Left renal cortex interstitium (tissue), 4 donors: ENCODE data around the gene DTNB. TPM values are rescaled to one million over a fixed set of nuclear protein-coding genes. Genes with fewer than 3 reads are reported as not detected.

Experiments used
- DNase-seq, 4 donors: peaks; one replicate each; pipeline ENCODE4 v3.0.0-alpha.2; 2013; ENCODE audit warnings: low read depth in 4 of 4, low spot score in 2 of 4, missing footprints in 1 of 4
- polyA plus RNA-seq, 4 donors: library from polyadenylated mRNA; unstranded; fragments of 120-200 nt; gene quantifications; one replicate each; pipeline ENCODE4 v1.2.1, GENCODE V29; 2013; ENCODE audit not compliant: insufficient read length in 4 of 4

DTNB gene
- polyA plus RNA-seq, 4 donors, result 19.2 to 23.3 (median 21.5) TPM

DNA sequence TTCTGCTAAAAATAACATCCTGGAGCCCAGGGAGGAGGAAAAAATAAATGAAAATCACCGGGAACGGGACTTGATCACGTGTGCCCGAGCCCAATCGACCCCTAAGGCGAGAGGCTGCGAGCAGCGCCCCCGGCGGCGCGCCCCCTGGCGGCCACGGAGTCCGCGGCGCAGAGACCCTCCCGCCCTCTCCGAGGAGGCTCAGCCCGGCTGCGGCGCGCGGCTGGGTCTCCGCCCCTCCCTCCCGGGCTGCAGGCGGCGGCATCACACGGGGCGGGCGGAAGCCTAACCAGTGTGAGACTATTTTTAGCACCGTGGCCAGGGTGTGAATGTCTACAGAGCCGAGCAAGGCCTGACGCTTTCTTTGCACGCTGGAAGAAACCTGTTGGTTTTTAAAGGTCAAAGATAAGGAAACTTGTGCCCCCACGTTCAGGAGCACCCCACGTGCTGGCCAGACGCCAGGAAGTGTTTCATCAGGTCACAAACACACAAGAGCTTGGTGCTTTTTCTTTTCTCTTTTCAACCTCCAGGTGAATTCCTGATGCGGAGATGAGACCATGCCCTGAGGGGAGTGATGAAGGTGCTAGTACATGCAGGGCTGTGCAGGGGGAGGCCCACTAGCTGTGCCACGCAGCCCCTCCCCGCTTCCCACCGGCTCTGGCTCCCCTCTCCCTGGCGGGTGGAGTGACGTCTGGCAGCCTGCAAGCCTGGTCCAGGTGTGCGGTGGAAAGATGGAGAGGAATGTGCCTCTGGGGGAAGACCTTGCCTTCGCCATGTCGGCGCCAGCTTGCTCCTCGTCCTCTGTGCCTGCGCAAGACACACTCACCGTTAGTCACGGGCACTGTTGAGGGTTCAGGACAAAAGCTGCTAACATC is 296.4 kb downstream of the DTNB start:
- peak; percentile 64 to 80 (median 72) for DNase-seq

DNA sequence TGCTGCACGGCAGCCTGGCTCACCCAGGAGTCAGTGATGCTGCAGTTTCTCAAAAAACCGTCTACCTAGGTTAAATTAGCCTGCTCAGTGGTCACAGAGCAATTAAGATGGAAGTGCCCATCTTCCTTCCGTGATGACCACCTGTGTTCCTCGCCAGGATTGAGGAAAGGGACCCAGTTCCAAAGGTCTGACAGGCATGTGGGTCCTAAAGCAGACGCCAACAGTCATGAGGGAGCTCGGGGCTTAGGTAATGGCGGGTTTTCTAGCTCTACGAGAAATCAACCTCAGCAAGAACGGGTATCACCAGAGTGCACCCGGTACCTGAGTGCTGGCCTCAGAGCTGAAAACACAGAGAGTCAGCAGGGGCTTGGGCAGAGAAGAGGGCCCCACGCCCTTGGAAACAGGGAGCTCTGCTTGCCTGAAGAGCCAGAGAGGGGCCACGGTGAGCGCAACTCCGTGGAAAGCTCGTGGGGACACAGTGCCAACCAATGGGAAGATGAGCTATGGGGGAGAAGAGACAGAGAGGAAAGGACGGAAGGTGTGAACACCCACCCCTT is 297.3 kb downstream of the DTNB start:
- DNase-seq, result no peak

DNA sequence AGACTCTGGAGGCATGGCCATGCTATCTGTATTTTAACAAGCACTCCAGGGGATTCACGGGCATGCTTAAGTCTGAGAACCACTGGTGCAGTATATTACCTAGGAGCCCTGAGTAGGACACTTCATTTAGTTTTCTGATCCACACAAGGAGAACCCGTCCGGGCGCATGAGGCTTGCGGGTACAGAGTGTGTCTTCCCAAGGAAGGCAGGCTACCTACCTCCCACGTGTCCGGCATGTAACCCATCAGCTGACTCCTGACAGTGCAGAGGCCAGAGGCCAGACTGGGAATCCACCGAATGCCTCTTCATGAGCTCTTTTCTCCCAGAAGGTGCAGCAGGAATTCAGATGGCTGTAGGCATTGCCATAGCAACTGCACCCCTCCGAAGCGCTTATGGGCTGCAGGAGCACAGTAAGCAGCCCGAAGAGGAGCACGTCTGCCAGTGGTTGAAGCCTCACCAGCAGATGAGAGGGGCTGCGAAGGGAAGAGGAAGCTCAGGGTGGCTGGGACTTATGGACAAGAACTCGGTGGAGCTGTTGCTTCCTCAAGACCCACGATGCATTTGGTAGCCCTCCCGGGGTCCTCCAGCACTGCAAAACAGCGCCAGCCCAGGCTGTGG is 297.9 kb downstream of the DTNB start:
- DNase-seq, result no peak

DNA sequence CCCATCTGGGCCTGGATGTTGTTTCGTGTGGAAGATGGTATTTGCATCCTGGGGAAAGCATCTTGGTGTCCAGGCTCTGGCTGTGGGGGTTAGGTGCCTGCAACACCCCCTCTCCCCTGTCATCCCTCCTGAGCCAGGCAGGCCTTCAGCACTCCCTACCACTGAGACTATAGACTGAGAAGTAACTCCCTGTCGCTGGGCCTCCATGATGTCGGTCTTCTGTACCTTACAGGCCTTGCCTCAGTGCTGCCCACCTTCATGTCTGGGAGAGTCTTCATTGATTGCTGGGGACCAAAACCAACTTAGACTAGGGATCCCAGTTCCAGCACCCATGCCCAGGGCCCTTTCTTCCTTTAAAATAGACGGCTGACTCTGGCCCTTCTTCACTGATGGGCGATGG is 298.6 kb downstream of the DTNB start:
- DNase-seq, result no peak

- no peak for DNase-seq
Measured at GRCh38 chr2:25374411-25374810, 299.0 kb downstream of the DTNB start.

DNA sequence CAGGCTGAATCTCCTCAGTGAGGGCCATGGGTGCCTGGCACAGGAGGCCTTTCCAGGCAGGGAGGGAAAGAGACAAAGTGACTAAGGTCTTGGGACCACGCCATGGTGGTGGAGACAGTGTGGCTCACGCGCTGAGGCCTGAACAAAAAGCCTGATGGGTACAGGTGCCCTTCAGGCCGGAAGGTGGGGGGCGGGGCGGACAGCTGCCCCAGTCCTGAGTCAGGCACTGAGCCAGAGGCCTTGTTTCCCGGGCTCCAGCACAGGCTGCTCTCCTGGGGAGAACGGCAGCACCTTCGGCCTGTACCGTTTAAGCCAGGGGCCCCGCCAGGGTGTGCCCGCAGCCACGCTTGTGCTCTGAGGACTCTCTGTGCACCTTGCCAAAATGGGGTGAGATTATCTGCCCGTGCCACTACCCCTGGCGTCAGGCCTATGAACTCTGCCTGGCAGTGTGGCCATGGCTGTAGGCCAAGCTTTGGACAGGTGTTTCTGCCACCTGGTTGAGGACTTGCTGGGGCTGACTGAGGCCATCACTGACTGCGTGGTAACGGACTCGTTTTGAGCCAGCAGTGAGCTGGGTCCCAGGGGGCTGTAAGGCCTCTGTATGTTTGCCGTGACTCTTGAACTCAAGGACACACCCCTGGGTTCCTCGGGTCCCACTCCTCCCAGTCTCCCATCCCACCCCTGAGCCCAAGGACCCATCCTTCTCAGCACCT is 300.0 kb downstream of the DTNB start:
- DNase-seq, result no peak

- no peak for DNase-seq
Measured at GRCh38 chr2:25372405-25373268, 300.7 kb downstream of the DTNB start.

GRCh38 chr2:25371253-25372241 is 301.8 kb downstream of the DTNB start:
- DNase-seq, result no peak

GRCh38 chr2:25369876-25370275 is 303.5 kb downstream of the DTNB start:
- no peak for DNase-seq

GRCh38 chr2:25369439-25369838 is 303.9 kb downstream of the DTNB start:
- DNase-seq, result no peak

DNA sequence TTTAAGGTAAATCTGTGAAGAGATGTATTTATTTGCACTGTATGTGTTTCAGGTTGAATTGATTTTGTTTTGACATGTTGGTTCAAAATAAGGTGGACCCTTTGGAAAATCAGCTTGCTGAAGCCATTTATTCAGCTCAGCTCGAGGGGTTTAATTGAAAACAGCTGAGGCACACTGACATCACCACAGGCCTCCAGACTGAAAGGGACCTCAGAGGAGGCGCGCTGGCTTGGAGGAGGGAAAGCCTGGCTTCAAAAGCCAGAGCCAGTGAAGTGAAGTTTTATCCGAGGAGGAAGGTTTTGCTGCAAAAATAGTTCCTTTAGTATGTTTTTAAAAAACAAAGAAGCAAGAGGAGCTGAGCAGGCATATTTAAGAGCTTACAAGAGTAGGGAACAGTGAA is 304.7 kb downstream of the DTNB start:
- no peak for DNase-seq

DNA sequence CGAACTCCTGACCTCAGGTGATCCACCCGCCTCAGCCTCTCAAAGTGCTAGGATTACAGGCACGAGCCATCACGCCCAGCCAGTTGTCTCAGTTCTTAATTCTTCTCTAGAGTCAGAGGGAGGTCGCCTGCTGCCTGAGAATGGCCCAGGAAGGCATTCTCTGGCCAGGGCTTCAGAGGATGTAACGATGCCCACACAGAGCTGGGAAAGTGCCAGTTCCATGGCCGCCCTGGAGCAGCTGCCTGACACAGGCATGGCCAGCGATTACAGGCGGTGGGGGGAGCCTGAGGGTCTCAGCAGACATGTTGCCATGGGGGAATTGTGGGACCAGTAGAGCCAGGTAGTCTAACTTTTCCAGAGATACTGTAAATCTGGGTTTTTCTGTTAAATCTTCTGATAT is 306.1 kb downstream of the DTNB start:
- DNase-seq, result no peak

- DNase-seq, result no peak
Measured at GRCh38 chr2:25366629-25367028, 306.7 kb downstream of the DTNB start.

GRCh38 chr2:25365241-25365640 is 308.1 kb downstream of the DTNB start:
- no peak for DNase-seq

DNA sequence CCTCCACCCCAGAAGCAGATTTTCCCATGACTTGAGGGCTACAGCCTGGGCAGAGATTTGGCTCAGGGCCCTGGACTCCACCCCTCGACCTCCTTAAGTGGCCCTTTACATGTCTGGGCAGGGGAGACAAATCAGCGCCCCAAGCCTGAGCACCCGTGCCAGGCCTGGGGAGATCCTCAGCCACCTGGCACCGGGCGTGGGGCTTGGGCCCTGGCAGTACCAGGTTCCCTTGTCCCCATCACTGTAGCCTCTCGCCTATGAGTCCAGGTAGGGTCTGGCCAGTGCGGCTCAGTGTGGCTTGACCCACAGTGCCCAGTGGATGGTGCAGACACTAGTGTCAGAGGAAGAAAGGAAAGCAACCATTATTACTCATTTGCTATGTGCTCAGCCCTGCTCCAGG is 309.6 kb downstream of the DTNB start:
- DNase-seq, result no peak

DNA sequence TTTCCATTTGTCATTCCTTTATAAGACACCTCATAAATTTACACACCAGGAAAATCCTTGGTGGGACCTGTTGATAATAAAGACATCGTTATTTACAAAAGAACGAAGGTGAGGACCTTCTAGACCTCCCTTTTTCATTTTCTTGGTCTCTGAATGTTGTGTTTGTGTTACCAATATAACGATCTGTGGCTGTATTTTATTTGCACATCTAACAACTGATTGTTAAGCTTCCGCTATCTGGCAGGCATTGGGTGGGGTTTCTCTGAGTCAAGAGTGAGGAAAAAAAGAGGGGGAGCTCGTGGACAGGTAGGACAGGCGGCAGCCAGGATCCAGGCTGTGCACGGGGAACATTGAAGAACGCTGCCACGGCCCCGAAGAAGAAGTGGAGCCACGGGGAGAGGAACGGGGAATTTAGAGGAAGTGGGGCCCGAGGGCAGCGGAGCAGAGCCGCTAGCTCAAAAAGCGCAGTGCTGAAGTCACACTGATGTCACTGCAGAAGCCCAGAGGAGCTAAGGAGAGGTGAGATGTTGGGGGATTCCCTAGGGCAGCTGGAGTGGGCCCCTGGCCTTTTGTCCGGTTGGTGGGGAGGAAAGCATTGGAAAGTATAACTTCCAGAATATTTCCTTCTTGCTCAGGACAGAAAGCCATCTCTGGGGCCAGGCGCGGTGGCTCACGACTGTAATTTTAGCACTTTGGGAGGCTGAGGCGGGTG is 310.8 kb downstream of the DTNB start:
- DNase-seq, result no peak

- peak; percentile 88 to 92 (median 89) for DNase-seq
Measured at GRCh38 chr2:25362049-25362433, 311.3 kb downstream of the DTNB start.

DNA sequence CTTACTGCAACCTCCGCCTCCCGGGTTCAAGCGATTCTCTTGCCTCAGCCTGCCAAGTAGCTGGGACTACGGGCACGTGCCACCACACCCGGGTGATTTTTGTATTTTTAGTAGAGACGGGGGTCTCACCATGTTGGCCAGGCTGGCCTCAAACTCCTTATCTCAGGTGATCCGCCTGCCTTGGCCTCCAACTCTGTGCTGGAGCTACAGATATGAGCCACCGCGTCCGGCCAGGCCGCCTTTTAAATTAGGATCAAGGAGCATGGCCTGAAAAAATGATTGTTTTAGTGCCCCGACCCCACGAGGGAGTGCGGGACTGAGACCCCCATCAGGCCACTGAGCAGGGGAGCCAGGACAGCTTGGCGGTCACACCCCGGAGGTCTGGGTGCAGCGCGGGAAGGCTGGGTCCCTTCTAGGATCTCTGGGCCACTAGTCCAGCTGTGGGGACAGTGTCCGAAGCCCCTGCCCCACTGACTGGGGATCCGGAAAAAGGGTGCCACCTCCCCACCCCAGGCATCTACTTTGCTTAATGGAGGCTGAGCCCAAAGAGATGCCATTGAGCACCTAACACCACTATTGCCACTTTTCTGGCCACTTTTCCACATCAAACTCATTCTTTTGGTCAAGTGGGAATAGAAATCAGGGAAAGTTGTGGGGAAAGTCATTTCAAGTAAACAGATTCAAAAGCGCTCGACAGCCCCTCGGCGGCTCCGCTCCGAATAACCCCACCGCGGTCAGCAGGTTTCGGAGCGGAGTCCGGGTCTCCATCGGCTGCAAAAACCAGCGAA is 311.9 kb downstream of the DTNB start:
- no peak for DNase-seq
